DND-41 (cell line): Measurements from ENCODE around the gene ABI3BP.

Source experiments
- ATAC-seq: fragments of 200-7000 bp; cut with Tn5 transposase; 3 replicates; pipeline ENCODE4 v1.9.1; 2021; ENCODE audit warnings: low read depth; ENCODE audit not compliant: insufficient read depth
- DNase-seq: peaks from one replicate; pipeline ENCODE4 v3.0.0-alpha.2; 2020
- H2AFZ ChIP-seq: 2 replicates; pipeline ENCODE4 v1.6.0; 2012; ENCODE audit warnings: low read depth, low read length
- H3K27ac ChIP-seq: 2 replicates; pipeline ENCODE4 v1.5.1; 2012; ENCODE audit warnings: low read length, inconsistent platforms
- H3K27me3 ChIP-seq: fragments of 200-600 bp; sonication (generic); 2 replicates; pipeline ENCODE4 v1.6.0; 2012; ENCODE audit warnings: low read length, mild to moderate bottlenecking, inconsistent platforms; ENCODE audit not compliant: insufficient read depth, poor library complexity
- H3K36me3 ChIP-seq: 2 replicates; pipeline ENCODE4 v1.5.1; 2012; ENCODE audit warnings: low read length, inconsistent platforms; ENCODE audit not compliant: insufficient read depth
- H3K4me1 ChIP-seq: 2 replicates; pipeline ENCODE4 v1.5.1; 2012; ENCODE audit warnings: mild to moderate bottlenecking, low read length; ENCODE audit not compliant: insufficient read depth
- H3K4me2 ChIP-seq: 2 replicates; pipeline ENCODE4 v1.6.0; 2012; ENCODE audit warnings: mild to moderate bottlenecking, moderate library complexity, low read length, inconsistent platforms; ENCODE audit not compliant: insufficient read depth
- H3K4me3 ChIP-seq, 2 experiments: fragments of 200-600 bp in 1 of 2; shearing (Covaris generic) in 1 of 2; 2 replicates each; pipeline ENCODE4 v1.5.1; 2012 to 2016; ENCODE audit warnings: inconsistent platforms in 2 of 2, low read length in 2 of 2, mild to moderate bottlenecking in 2 of 2, low read depth in 1 of 2, moderate library complexity in 1 of 2
- H3K79me2 ChIP-seq: 2 replicates; pipeline ENCODE4 v1.6.0; 2012; ENCODE audit warnings: low read length, inconsistent platforms; ENCODE audit not compliant: insufficient read depth
- H3K9ac ChIP-seq: 2 replicates; pipeline ENCODE4 v1.6.0; 2012; ENCODE audit warnings: low read depth, mild to moderate bottlenecking, inconsistent platforms, low read length, moderate library complexity
- H3K9me3 ChIP-seq: 2 replicates; pipeline ENCODE4 v1.5.1; 2012; ENCODE audit warnings: low read length, moderate library complexity, mild to moderate bottlenecking, inconsistent platforms; ENCODE audit not compliant: insufficient read depth, severe bottlenecking
- H4K20me1 ChIP-seq: 2 replicates; pipeline ENCODE4 v1.6.0; 2012; ENCODE audit warnings: low read length; ENCODE audit not compliant: insufficient read depth
- EZH2 ChIP-seq: IDR thresholded peaks from 3 replicates; pipeline ENCODE4 v1.6.1; 2012; ENCODE audit warnings: borderline replicate concordance, low read depth, mild to moderate bottlenecking, moderate library complexity, low read length, inconsistent platforms; ENCODE audit not compliant: severe bottlenecking
- TF ChIP-seq, protein P1 (sequence below): IDR thresholded peaks from 2 replicates; pipeline ENCODE4 v1.5.1; 2012; ENCODE audit warnings: borderline replicate concordance, low read length, moderate library complexity, mild to moderate bottlenecking; ENCODE audit not compliant: poor library complexity, severe bottlenecking; ENCODE audit errors: extremely low read depth

Gene ABI3BP

GRCh38 chr3:100775669-100776068 is 217.6 kb downstream of the ABI3BP start:
- Histone ChIP-seq H3K27ac (no peak overlapping the region), H3K27me3 (no peaks in the 10 kb centered on the region), H3K9me3 (no peaks in the 10 kb centered on the region), H4K20me1 (no peaks in the 10 kb centered on the region), H3K4me1 (no peaks in the 10 kb centered on the region), H3K4me3 (no peak overlapping the region), H3K36me3 (no peaks in the 10 kb centered on the region), H3K9ac (no peak overlapping the region), H3K79me2 (no peaks in the 10 kb centered on the region), H3K4me2 (no peak overlapping the region), H2AFZ (no peak overlapping the region)
- no peak for TF ChIP-seq EZH2
- TF ChIP-seq, protein P1, sequence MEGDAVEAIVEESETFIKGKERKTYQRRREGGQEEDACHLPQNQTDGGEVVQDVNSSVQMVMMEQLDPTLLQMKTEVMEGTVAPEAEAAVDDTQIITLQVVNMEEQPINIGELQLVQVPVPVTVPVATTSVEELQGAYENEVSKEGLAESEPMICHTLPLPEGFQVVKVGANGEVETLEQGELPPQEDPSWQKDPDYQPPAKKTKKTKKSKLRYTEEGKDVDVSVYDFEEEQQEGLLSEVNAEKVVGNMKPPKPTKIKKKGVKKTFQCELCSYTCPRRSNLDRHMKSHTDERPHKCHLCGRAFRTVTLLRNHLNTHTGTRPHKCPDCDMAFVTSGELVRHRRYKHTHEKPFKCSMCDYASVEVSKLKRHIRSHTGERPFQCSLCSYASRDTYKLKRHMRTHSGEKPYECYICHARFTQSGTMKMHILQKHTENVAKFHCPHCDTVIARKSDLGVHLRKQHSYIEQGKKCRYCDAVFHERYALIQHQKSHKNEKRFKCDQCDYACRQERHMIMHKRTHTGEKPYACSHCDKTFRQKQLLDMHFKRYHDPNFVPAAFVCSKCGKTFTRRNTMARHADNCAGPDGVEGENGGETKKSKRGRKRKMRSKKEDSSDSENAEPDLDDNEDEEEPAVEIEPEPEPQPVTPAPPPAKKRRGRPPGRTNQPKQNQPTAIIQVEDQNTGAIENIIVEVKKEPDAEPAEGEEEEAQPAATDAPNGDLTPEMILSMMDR: no peak
- DNase-seq (no peak), ATAC-seq (no peak)

- no peak for ATAC-seq
- DNase-seq: no peak
- TF ChIP-seq, protein P1: no peak
- no peak for TF ChIP-seq EZH2
- no peaks in the 10 kb centered on the region for H3K9me3 ChIP-seq
- H3K9ac ChIP-seq: no peak overlapping the region
- H3K4me2 ChIP-seq: no peak overlapping the region
- no peak overlapping the region for H3K27ac ChIP-seq
- H2AFZ ChIP-seq: no peak overlapping the region
- H3K79me2 ChIP-seq: no peaks in the 10 kb centered on the region
- no peaks in the 10 kb centered on the region for H3K36me3 ChIP-seq
- H4K20me1 ChIP-seq: no peaks in the 10 kb centered on the region
- H3K4me1 ChIP-seq: no peaks in the 10 kb centered on the region
- H3K4me3 ChIP-seq: no peak overlapping the region
- no peaks in the 10 kb centered on the region for H3K27me3 ChIP-seq
Observed at GRCh38 chr3:100775226-100775625, 218.0 kb downstream of the ABI3BP start.

DNA sequence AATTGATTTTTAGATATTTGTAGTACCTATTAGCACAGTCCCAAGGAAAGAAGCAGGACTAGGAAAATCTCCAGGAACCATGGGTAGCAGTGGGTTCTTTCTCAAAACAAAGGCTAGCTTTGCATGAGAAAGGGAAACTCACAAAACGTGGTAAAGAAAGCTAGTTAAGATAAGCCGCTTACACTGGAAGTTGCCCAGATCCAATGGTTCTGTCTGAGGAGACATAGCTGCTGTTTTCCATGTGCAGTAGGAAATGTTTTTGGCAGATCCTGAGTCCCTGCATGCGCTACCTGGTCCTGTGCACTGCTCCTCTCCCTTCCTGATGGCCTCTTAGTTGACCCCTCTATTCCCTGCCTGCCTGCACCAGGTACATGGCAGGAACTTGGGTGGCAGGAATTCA is 223.5 kb downstream of the ABI3BP start:
- H3K4me3 ChIP-seq: no peak overlapping the region
- H3K9me3 ChIP-seq: no peaks in the 10 kb centered on the region
- no peaks in the 10 kb centered on the region for H3K79me2 ChIP-seq
- H3K36me3 ChIP-seq: no peaks in the 10 kb centered on the region
- H3K4me1 ChIP-seq: no peaks in the 10 kb centered on the region
- TF ChIP-seq, protein P1: no peak
- no peak for TF ChIP-seq EZH2
- no peak overlapping the region for H2AFZ ChIP-seq
- ATAC-seq (no peak), DNase-seq (no peak)
- H3K27ac ChIP-seq: no peak overlapping the region
- no peaks in the 10 kb centered on the region for H3K27me3 ChIP-seq
- no peak overlapping the region for H3K4me2 ChIP-seq
- no peaks in the 10 kb centered on the region for H4K20me1 ChIP-seq
- H3K9ac ChIP-seq: no peak overlapping the region

GRCh38 chr3:100766069-100766468 is 227.2 kb downstream of the ABI3BP start:
- no peak overlapping the region for H3K4me3 ChIP-seq
- no peak for DNase-seq
- TF ChIP-seq EZH2: no peak
- TF ChIP-seq, protein P1: no peak
- no peaks in the 10 kb centered on the region for H3K27me3 ChIP-seq
- H3K9ac ChIP-seq: no peak overlapping the region
- no peak for ATAC-seq
- no peak overlapping the region for H3K4me2 ChIP-seq
- H3K4me1 ChIP-seq: no peaks in the 10 kb centered on the region
- H2AFZ ChIP-seq: no peak overlapping the region
- H3K79me2 ChIP-seq: no peaks in the 10 kb centered on the region
- H3K27ac ChIP-seq: no peak overlapping the region
- H3K36me3 ChIP-seq: no peaks in the 10 kb centered on the region
- no peaks in the 10 kb centered on the region for H3K9me3 ChIP-seq
- H4K20me1 ChIP-seq: no peaks in the 10 kb centered on the region
